Ovary (tissue), 3 donors: Measurements from ENCODE around the gene CDV3.

ENCODE experiments used
- POLR2A ChIP-seq: fragments of 450-650 bp; IDR thresholded peaks from one replicate; pipeline ENCODE4 v1.6.1; 2017; ENCODE audit warnings: antibody characterized with exemption, mild to moderate bottlenecking, moderate library complexity
- TF ChIP-seq, protein P1 (sequence below), 3 donors: fragments of 450-650 bp in 2 of 3; fragments of 200-600 bp in 1 of 3; IDR thresholded peaks; one replicate each; pipeline versions ENCODE4 v1.5.1 to v1.8.0; 2016 to 2022; ENCODE audit warnings: antibody characterized with exemption in 3 of 3, mild to moderate bottlenecking in 1 of 3
- donor health status: DM: no; HTN: no; CAD: no.

DNA sequence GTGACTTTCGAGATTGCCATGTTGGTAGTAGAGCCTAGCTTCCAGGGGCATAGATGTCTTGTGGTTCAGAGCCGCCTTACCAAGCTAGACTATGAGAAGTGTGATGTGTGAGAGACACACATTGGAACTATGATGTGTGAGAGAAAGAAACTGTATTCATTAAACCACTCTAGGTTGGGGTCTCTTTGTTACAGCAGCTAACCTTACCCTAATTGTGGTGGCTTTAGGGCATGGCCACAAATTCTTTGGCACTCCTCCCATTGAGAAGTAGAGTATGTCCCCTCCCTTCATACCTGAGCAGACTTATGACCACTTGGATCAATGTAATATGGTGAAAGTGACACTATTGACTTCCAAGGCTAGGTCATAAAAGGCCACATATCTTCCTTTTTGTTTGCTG is 35.3 kb upstream of the CDV3 start:
- TF ChIP-seq, protein P1, sequence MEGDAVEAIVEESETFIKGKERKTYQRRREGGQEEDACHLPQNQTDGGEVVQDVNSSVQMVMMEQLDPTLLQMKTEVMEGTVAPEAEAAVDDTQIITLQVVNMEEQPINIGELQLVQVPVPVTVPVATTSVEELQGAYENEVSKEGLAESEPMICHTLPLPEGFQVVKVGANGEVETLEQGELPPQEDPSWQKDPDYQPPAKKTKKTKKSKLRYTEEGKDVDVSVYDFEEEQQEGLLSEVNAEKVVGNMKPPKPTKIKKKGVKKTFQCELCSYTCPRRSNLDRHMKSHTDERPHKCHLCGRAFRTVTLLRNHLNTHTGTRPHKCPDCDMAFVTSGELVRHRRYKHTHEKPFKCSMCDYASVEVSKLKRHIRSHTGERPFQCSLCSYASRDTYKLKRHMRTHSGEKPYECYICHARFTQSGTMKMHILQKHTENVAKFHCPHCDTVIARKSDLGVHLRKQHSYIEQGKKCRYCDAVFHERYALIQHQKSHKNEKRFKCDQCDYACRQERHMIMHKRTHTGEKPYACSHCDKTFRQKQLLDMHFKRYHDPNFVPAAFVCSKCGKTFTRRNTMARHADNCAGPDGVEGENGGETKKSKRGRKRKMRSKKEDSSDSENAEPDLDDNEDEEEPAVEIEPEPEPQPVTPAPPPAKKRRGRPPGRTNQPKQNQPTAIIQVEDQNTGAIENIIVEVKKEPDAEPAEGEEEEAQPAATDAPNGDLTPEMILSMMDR (IDR thresholded peaks at IDR 0.05), result no peak
- TF ChIP-seq POLR2A, result no peak
